ENCODE data around the gene TMEM63C.

DNA sequence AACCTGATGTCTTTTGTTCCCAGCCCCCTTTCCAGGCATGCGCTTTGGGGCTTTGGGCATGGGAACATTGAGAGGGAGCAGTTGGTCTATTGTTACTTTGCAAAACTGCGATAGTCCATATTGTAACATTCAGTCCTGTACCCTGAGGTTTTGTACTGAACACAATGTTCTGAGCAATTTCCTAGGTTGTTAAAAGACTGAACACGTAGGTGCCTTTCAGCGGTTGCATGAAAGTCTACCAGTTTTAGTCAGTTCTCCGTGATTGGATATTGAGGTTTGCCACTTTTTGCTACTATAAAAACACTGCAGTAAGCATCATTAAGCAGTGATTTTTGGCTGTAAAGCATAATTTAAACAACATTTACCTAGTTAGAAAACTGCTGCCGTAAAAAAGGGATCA, 69.3 kb downstream of the TMEM63C start:
- TF ChIP-seq POLR2A (IDR thresholded peaks at IDR 0.05) = no peak
- no peak for TF ChIP-seq CTCF (IDR thresholded peaks at IDR 0.05)
- no peak for TF ChIP-seq EP300 (IDR thresholded peaks at IDR 0.05)
